Stimulated activated CD8-positive, alpha-beta memory T cell treated with anti-CD3 and anti-CD28 coated beads, Interleukin-12 subunit alpha, Interleukin-12 subunit beta, amount 100 ng/mL, for 24 hours (primary cell): ENCODE results near the gene BAG2.
A peak's percentile ranks its signal among the peaks of the same experiment; 100 is the strongest.

Experiments
- DNase-seq: peaks from one replicate; pipeline ENCODE4 v3.0.0-alpha.2; 2020; ENCODE audit errors: extremely low read depth

BAG2 gene

DNA sequence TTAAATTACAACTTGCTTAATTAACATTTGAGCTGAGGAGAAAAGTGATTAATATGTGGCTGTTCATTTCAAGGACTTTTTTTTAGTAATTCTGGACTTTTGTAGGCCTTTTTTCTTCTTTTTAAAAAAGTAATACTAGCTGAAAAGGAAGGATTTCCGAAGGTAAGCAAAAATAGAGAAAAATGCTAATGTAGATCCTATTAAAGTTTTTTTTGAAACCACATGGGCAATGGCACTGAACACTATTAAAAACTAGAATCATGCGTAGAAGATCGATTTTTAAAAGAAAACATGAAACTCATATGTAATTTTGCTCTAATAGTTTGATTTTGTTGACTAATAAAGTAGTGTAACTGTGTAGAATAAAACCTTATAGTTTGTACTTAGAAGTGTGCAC lies 2.4 kb downstream of the BAG2 start:
- no peak for DNase-seq

DNA sequence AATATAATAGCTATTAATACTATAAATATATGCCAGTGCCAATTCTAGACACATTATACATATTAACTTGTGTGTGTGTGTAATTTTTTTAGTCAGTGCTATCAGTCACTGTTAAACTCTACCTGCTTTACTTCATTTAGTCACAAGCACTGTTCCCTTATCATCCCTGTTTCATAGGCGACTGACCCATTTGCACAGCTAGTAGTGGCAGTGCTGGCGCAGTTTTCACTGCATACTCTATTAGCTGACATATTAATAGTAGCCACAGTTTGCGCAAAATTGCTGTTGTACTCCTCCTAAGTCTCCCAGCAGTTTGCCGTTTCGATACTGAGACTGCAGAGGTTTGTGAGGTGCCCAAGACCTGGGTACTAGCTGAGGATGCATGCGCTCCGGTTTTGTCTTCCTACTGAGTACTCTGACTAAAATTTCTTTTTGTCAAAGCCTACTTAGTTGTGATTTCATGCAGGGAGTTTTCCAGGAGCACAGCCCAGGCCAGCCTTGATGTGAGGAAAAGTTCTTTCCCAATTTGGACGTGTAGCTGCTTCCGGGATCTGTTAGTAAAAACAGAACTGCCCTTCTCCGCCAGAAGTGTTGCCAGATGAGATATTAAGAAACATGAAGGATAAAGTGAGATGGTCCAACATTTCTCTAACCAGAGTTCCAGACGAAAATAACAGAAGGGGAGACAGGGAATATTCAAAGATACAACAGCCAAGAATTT lies 5.6 kb downstream of the BAG2 start:
- no peak for DNase-seq

GRCh38 chr6:57180596-57180995 lies 8.5 kb downstream of the BAG2 start:
- DNase-seq: no peak

DNA sequence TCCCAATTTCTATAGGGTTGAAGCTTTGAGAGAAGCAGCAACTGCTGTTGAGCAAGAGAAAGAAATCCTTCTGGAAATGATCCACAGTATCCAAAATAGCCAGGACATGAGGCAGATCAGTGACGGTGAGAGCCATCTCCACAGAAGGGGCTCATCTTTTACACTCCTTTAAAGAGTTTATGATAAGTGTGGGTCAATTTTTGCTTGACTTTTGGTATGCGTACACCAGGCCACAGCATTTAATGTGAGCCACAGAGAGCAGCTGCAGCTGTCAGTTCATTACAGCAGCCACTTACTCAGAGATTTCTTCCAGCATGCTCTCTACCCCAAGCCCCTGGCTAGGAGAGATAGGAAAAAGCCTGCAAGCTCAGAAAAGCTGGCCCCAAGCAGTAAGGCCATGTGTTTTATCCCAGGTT lies 9.9 kb downstream of the BAG2 start:
- no peak for DNase-seq

GRCh38 chr6:57183336-57183735 lies 11.2 kb downstream of the BAG2 start:
- no peak for DNase-seq

- no peak for DNase-seq
These were observed 18.0 kb downstream of the BAG2 start for GRCh38 chr6:57190140-57190539.

DNA sequence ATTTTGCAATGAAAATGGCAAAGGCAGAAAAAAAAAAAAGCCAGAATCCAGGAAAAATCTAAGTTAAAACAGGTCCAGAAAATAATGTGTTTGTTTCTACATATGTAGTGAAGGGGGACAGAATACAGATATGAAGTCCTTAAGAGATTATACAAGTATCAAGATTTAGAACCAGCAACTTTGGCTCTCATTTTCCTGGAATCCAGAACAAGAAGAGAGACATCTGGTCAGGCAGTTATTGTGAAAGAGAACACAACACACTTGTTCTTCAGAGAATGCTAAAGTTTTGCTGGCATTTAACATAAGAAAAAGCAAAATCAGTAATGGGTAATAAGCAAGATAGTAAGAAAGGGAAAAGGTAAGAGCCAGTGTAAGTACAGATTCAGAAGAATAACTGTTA lies 21.1 kb downstream of the BAG2 start:
- DNase-seq: no peak

DNA sequence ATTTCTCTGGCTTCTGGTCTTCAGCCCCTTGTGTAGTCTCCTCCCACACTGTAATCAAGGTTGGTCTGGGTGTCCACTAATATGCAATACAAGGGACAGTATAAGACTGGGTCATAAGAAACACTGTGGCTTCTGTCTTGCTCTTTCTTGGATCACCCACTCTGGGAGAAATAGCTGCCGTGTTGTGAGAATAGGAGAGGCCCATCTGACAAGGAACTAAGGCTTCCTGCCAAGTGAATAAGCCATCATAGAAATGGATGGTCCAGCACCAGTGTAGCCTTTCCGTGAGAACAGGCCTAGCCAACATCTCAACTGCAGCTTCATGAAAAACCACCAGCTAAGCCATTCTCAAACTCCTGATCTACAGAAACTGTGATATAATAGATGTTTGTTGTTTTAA lies 23.3 kb downstream of the BAG2 start:
- DNase-seq: no peak

GRCh38 chr6:57198926-57199636 lies 27.0 kb downstream of the BAG2 start:
- no peak for DNase-seq

GRCh38 chr6:57201718-57202117 lies 29.6 kb downstream of the BAG2 start:
- DNase-seq: no peak

DNA sequence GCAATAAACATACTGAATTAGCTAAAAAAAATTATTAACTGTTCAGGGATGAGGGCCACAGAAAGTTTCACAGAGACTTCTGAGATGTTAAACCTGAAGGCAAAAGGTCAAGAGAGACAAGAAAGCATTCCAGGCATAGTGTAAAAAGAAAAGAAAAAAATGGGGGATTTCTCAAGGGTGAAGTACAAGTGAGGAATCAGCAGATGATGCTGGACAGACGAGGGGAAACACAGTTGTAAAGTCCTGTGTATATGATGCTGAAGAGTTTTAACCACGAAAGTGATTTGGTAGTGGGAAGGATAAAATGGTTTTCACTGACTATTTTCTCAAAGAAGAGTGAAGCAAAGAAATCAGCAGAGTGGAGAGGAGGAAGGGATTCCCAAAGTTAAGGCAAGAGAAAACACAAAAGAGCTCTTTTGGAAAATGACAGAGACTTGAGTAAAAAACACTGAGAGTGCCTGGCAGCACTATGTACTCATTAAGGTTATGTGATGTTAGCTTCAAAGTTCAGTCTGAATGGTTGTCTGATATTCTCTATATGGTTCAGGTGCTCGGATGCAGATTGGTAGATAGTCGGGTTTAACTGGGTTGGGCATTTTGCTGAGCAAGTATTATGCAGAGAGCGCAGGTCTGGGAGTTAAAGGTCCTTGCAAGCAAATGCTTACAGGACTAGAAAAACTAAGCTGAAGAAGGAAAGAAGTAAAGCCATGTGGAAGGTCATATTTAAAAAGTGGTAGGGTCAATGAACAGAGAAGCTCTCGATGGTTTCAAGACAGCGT lies 33.6 kb downstream of the BAG2 start:
- DNase-seq: no peak

DNA sequence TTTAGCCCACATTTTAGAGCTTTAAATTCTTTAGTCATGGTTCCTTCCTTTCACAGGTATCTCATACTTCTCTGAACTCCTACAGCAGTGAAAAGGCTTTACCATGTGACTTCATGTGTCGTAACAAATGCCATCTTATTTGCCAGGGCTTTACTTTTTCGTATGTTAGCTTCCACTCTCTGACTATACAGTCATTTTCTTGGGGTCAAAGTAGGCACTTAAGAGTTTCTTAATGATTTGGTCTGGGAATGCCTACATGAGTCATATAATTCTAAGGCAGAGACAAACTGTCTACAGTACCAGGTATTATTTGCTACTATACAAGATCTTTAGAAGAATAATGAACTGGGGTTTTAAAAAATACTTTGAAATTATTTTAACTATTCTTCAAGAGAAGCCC lies 35.0 kb downstream of the BAG2 start:
- DNase-seq: no peak

GRCh38 chr6:57207872-57208271 lies 35.7 kb downstream of the BAG2 start:
- DNase-seq: no peak

DNA sequence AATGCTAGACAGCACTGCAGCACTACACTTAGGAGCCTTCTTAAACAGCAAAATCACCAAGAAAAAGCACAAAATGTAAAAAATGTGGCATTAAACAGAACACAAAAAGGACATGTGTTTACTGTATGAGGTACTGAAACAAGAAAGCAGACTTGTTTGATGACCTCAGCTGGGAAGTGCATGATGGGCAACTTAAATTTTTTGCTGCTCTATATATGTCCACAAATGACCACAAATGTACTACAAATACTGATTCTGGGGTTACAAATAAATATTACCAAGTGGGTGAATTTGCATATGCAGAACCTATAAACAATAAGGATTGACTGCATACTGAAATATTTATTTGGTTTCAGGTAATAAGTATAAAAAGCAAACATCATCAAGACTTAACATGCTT lies 36.9 kb downstream of the BAG2 start:
- no peak for DNase-seq

DNA sequence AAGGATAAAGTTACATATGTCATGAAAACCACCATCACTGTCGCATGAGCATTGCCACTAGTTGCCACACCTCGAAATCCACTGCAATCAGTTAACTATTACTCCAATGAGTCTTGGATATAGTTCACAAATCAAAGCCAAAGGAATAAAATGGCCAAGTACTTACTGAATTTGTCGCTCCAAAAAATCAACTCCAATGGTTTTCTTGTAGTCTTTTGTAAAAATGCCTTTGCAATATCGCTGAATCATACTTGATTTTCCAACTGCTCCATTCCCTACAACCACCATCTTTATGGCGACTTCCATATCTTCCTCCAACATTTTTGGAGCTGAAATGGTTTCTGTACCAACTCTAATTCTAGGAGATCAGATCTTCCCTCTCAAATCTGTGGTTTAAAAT lies 37.9 kb downstream of the BAG2 start:
- DNase-seq: no peak

DNA sequence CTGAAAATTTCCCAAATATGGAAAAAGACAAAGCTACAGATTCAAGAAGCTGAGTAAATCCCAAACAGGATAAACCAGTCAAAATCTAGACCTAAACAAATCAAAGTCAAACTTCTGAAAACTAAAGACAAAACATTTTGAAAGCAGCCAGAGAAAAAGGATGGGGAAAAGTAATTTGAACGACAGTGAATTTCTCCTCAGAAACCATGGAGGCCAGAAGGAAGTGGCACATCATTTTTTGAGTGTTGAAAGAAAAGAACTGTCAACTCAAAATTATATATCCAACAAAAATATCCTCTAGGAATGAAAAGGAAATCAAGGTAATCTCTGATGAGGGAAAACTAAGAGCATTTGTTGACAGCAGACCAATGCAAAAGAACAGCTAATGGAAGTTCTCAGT lies 43.1 kb downstream of the BAG2 start:
- no peak for DNase-seq

DNA sequence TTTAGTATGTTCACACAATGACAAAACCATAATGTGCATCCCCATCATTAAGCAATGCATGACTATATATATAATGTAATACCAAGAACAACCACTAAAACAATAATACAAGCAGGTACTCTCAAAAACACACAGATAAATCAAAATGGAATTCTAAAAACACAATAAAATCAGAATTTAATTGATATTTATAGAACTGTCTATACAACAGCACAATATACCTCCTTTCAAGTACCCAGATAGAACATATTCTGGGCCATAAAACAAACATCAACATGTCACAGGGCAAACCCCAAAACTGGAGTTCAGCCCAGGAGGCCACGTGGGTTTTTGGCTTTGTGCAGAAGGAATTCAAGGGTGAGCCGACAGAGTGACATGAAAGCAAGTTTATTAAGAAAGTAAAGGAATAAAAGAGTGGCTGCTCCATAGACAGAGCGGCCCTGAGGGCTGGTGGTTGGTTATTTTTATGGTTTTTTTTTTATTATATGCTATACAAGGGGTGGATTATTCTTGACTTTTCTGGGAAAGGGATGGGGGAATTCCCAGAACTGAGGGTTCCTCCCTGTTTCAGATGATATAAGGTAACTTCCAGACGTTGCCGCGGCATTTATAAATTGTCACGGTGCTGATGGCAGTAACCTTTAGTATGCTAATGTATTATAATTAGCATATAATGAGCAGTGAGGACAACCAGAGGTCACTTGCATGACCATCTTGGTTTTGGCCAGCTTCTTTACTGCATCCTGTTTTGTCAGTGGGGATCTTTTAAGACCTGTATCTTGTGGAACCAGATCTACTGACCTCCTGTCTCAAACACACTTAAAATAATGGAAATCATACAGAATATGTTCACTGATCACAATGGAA lies 44.3 kb downstream of the BAG2 start:
- DNase-seq: no peak

GRCh38 chr6:57217270-57217669 lies 45.1 kb downstream of the BAG2 start:
- no peak for DNase-seq

- no peak for DNase-seq
These were observed 48.1 kb downstream of the BAG2 start for GRCh38 chr6:57220083-57220703.

GRCh38 chr6:57221191-57221935 lies 49.2 kb downstream of the BAG2 start:
- DNase-seq: peak; percentile 20
